Stimulated activated CD8-positive, alpha-beta memory T cell treated with anti-CD3 and anti-CD28 coated beads, Interleukin-7, amount 100 ng/mL, for 24 hours (primary cell): ENCODE results near the gene PORCN.
"Not testable (repeated sequence)": the region's sequence is repeated elsewhere in the genome, so short reads cannot be mapped to it uniquely, and the experiment has no call there.

Experiments used
- DNase-seq: peaks from one replicate; pipeline ENCODE4 v3.0.0-alpha.2; 2020; ENCODE audit warnings: low read depth

PORCN gene

DNA sequence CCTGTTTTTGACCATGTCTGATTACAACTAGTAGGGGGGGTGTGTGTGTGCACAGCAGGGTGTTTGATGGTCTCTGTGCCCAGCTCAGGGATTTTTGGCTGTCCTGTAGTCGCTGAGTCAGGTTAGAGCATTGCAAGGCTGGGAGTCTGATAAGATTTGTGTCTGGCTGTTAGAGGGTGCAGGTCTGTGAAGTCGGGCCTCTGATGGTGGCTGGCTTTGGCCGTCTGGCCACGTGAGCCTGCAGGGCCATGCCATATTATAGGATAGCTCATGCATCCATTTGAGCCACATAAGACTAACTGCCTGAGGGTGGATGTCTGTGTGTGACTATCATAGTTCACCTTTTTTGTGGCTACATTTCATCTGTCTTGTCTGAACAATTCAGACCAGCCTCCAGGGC, 4.9 kb downstream of the PORCN start:
- DNase-seq: no peak

DNA sequence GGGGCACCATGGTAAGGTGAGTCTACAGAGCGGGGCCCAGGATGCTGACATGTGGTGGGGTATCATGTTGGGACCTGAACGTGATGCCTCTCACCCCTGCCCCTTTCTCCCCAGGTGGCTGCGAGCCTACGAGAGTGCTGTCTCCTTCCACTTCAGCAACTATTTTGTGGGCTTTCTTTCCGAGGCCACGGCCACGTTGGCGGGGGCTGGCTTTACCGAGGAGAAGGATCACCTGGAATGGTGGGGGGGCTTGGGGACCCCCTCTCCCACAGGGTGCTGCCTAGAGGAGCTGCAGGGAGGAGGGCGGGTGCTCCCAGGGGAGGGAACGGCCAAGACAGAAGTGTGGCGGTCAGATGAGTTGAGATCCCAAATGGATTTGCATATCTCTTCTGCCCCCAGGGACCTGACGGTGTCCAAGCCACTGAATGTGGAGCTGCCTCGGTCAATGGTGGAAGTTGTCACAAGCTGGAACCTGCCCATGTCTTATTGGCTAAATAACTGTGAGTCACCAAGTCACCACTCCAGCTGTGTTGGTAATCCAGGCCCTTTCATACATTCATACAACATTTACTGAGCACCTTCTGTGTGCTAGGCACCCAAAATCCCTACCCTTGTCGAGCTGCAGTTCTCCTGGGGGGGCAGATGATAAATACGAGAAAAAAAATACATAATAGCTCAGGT, 5.5 kb downstream of the PORCN start:
- DNase-seq: no peak

DNA sequence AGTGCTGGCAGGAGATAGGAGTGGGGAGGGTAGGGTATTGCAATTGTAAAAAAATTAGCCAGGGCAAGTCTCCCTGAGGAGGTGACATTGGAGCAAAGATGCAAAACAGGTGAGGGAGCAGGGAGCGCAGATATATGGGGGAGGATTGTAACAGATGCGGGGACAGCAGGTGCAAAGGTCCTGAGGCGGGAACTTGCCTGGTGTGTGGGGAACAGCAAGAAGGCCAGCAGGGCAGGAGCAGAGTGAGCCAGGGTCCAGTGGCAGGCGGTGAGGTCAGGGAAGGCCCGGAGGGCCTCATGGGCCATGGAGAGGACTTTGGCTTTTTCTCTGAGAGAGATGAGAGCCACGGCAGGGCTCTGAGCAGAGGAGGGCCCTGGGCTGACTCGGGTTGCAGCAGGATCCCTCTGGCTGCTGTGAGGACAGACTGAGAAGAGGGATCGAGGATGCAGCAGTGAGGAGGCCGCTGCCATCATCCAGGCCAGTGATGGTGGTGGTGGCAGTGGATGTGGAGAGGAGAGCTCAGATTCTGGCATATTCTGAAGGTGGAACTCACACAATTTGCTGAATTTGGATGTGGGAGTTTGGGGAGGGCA, 6.2 kb downstream of the PORCN start:
- no peak for DNase-seq

DNA sequence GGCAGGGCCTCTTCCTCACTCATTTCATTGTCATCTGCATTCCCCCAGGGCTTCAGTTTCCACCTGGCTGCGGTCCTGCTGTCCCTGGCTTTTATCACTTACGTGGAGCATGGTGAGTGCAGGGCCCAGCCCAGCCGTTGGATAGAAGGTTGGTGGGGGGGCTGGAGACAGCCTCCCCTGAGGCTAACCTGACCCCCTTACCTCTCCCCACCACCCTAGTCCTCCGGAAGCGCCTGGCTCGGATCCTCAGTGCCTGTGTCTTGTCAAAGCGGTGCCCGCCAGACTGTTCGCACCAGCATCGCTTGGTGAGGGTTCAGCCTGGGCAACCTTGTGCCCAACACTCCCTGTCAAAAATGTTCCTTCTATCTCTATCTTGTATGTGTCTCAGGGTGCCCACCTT, 7.0 kb downstream of the PORCN start:
- no peak for DNase-seq

DNA sequence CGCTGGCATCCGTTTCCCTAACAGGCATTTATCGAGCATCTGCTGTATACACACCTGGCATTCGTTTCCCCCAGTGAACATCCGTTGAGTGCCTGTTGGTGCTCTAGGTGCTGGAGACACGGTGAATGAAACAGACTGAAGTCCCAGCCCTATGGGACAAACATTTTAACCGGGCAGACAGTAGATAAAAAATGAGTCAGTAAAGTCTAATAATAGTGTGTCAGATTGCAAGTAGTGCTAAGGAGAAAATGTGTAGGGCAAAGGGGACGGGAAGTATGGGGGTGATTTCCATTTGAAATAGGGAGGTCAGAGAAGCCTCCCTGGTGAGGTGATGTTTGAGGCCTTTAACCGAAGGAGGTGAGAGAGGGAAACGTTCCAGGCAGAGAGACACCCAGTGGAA, 7.5 kb downstream of the PORCN start:
- no peak for DNase-seq

DNA sequence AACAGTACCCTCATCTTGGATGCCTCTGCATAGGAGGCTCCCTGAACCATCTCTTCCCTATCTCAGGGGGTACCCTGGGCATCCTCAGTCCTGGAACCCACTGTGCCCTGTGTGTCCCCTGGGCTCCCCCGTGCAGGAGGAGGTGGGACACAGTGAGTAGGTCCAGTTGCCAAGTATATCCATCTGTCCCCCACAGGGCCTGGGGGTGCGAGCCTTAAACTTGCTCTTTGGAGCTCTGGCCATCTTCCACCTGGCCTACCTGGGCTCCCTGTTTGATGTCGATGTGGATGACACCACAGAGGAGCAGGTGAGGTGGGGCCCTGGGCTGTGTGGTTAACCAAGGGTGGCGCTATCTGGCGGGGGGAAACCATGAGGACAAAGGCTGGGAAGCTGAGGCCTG, 8.2 kb downstream of the PORCN start:
- no peak for DNase-seq

DNA sequence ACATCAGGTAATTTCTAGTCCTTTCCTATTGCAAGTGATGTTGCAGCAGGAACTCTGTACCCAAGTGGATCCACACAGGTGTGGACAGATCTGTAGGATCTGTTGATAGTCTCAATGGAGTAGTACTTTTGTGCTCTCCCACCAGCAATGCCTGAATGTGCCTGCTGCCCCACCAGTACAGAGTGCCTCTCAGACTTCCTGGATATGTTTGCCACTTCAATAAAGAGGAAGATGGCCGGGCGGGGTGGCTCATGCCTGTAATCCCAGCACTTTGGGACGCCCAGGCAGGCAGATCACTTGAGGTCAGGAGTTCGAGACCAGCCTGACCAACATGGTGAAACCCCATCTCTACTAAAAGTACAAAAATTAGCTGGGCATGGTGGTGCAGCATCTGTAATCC, 10.7 kb downstream of the PORCN start:
- not testable (repeated sequence) for DNase-seq

DNA sequence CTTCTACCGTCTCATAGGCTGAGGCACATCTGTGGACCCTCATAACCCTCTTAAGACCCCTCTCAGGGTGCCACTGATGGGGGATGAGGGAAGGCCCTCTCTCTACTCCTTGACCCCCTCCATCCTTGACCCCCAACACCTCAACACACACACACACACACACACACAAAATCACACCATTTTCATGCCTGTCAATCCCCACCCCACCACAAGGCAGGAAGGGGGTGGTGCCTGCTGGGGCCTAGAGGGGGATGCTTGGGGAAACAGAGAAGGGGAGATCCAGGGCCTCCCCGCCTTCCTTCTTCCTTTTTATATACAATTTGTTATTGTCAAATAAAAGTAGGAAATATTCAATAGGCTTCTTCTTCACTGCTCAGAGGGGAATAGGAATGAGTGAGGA, 11.7 kb downstream of the PORCN start:
- no peak for DNase-seq

DNA sequence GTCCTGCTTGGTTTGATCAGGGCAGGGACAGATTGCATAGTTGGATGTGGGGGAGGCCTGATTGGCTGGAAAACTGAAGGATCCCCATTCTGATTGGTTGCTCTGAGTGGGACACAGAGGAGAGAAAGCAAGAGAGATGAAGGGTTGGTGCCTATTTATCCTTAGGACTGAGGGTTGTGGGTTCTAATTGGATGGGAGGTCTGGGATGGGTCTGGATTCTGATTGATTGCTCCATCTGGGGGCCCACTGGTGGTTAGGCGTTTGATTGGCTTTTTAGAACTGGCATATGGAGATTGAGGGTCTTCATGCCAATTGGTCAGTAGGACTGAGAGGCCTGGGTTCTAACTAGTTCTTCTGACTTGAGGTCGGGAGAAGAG, 12.2 kb downstream of the PORCN start:
- no peak for DNase-seq

DNA sequence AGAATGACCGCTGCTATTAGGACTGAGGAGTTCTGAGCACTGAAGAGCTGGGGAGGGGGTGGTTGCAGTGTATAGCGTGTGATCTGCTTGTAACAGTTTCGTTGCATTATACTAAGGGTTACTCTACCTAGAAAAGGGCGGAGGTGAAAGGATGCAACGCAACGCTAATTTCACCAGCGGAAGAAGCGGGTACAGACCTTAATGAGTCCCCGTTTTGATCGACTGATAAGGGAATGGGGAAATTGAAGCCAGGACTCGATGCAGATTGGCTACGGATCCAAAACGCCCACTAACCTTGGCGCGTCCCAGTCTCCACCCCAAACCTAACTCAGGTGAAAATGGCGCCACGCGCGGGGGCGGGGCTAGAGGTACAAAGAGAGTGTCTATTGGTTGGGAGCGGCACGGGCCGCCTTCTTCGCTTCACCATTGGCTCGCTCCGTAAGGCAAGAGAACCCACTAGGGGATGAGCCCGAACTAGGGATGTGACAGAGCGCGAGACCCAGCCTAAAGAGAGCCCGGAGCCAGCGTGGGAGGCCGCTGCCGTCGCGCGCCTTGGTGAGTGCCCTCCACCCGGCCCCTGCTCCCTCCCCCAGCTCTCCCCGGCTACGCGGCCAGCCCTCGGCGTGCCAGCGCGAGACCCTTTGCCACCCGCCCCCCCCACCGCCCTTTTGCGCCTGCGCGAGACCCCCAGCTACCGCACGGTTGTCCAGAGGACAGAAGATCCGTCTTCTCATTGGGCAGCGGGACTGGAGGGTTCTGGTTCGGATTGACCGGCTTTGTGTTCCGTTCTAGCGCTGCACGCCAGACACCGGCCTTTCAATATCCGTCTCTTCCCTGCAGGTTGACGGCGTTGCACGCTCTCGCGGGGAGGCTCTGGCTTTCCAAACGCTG, 12.8 kb downstream of the PORCN start, which contains the start of gene EBP:
TSS of gene EBP (plus strand) at position 456 of the 891 bp plus-strand sequence. CDS start 1,964 bp downstream, outside the sequence.
- DNase-seq: peak; percentile 73

DNA sequence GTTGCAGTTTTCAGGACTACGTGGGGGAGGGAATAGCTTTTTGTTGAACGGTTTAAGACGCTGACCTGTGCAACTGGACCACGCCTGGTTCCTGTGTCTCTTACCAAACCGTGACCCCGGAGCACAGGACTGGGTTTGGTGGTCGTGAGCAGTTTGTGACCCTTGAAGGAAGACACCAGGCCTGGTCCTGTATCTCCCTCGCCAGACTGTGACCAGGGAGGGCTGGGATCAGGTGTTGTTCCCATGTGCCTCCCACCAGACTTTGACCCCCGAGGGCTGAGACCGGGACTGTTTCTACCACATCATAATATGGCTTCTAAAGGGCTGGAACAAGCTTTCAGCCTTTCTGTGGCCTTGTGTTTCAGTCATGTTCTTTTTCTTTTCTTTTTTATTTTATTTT, 13.5 kb downstream of the PORCN start:
- DNase-seq: no peak

DNA sequence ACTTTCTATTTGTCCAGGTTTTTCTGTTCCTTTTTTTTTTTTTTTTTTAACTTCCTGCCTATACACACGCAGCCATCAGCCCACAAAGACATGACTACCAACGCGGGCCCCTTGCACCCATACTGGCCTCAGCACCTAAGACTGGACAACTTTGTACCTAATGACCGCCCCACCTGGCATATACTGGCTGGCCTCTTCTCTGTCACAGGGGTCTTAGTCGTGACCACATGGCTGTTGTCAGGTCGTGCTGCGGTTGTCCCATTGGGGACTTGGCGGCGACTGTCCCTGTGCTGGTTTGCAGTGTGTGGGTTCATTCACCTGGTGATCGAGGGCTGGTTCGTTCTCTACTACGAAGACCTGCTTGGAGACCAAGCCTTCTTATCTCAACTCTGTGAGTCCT, 14.9 kb downstream of the PORCN start:
- no peak for DNase-seq

DNA sequence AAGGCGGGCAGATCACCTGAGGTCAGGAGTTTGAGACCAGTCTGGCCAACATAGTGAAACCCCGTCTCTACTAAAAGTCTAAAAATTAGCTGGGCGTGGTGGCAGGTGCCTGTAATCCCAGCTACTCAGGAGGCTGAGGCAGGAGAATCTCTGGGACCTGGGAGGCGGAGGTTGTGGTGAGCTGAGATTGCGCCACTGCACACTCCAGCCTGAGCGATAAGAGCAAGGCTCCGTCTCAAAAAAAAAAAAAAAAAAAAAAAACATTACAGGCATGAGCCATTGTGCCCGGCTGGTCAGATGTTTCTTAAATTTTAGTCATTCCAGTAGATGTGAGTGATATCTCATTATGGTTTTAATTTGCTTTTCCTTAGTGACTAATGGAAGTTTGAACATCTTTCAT, 17.1 kb downstream of the PORCN start:
- not testable (repeated sequence) for DNase-seq

DNA sequence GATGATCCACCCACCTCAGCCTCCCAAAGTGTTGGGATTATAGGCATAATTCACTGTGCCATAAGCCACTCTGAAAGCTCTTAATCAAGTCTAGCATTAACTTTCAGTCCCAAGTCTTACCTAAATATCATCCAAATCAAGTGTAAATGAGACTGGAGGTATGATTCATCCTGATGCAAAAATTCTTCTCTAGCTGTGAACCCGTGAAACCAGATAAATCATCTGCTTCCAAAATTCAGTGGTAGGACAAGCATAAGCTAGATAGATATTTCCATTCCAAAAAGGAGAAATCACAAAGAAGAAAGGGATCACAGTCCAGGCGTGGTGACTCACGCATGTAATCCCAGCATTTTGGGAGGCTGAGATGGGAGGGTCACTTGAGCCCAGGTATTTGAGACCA, 21.9 kb downstream of the PORCN start:
- no peak for DNase-seq

DNA sequence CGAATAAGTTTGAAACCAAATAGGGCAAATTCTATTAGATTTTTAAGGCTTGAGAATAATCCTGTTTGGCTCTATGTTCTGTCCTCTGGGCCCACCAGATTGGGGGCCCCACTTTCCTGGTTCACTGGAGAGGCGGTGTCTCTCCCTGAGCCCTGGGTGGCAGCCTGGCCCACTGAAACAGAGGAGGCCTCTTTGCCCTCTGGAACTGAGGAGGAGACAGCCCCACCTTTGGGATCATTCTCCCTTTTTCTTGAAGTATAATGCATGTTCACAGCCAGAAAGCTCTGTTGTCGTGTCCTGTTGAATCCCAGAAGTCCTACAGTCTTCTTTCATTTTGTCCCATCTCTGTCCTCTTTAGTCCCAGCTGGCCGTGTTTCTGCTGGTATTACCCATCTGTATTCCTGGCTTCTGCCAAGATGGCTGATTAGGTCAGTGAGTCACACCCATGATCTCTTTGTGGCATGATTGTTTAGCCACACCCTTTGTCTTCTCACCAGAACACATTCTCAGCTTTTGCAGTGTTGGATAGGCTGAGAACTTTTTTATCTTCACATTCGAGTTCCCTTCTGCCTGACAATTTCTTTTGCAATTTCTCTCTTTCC, 22.7 kb downstream of the PORCN start:
- DNase-seq: no peak

DNA sequence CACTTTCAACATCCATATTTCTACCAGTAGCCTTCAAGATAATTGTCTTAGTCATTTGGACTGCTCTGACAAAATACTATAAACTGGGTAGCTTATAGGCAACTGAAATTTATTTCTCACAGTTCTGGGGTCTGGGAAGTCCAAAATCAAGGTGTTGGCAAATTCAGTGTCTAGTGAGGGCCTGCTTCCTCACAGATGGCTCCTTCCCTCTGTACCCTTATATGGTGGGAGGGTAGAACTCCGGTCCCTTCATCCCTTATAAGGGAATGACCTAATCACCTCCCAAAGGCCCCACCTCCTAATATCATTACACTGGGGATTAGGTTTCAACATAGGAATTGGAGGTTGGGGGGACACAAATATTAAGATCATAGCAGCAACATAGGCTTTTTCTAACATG, 23.4 kb downstream of the PORCN start:
- no peak for DNase-seq

DNA sequence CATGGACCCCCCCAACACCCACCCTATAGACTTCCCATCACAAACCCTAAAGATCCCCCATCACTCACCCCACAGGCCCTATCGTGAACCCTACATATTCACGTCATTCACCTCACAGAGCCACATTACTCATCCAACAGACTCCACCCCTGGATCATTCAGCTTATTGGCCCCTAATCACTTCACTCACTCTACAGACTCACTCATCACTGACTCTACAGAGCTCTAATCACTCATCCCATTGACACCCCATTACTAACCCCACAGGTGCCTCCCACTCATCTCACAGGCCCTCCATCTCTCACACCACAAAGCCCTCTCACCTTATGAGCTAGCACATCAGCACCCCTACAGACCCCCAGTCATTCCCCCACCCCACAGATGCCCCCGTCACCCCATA, 24.4 kb downstream of the PORCN start:
- no peak for DNase-seq

DNA sequence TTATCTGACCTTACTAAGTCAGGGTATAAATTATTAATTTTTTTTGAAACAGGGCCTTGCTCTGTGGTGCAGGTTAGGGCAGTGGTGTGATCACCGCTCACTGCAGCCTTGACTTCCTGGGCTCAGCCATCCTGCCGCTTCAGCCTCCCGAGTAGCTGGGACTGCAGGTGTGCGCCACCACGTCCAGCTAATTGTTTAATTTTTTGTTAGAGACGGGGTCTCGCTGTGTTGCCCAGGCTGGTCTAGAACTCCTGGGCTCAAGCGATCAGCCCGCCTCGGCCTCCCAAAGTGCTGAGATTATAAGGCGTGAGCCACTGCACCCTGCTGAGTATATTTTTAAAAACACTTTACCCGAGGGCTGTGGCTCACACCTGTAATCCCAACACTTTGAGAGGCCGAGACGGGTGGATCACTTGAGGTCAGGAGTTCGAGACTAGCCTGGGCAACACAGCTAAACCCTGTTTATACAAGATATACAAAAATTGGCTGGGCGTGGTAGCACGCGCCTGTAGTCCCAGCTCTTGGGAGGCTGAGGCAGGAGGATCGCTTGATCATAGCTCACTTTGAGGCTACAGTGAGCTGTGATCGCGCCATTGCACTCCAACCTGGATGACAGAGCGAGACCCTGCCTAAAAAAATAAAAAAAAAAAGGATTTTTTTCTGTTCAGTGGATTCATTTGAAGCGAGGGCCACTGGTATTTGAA, 30.0 kb downstream of the PORCN start:
- no peak for DNase-seq

DNA sequence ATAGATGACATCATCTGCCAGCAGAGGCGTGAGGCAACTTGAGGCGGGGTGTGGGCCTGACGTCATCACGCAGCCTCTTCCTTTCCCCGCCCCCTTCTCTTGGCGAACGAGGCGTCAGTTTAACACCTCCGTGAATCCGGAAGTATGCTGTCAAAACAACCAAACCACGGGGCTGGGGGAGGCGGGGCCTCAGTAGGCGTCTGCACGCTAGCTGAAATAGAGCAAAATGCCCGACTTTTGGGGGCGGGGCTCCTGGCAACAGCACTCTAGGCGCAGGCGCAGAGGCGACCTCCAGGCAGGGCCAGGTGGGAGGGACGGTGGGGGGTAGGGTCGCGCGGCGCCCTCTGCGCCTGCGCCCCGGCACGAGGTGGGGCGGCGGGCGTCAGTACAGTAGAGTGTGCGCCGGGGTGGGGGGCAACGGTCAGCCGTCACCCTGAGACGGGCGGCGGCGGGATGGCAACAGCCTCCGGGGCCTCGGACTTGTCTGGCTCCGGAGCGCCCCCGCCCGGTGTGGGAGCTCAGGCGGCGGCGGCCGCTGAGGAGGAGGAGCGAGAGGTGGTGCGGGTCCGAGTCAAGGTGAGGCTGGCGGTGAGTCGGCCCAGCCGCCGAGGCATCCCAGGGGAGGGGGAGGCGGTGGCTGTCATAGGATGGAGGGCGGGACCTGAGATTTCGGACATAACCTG, 30.7 kb downstream of the PORCN start, which contains the start of gene TBC1D25:
TSS of gene TBC1D25 (plus strand) at position 370 of the 683 bp plus-strand sequence. CDS start at position 454, 84 bp downstream.
- peak; percentile 88 for DNase-seq

DNA sequence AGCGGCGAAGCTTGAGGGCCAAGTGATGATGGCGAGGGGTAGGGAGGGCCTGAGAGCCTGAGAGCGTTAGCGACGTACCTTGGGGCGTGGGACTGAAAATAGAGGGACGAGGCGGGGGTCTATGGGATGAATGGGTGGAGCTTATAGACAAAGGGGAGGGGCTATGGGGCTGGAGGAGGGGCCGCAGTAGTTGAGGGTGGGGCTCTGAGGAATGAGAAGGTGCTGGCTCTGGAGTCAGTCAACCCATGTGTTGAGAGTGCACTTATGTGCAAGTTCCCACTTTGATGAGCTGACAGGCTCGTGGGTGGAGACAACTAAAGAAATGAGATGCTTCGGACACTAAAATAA, 31.2 kb downstream of the PORCN start:
- no peak for DNase-seq

DNA sequence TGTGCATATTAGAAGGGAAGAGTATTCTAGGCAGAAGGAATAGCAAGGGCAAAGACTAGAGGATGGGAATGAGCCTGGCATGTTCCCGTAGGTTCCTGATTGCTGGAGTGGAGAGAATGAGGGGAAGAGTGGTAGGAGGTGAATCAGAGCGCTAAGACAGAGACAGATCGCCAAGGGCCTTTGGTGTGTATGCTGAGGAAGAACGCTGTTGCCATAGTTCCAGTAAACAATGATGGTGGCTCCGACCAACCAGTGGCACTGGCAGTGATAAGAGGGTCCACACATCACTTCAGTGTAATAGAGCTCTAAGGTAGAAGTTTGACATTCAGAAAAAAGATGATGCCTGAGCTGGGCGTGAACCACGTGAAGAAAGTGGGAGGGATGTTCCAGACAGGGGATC, 31.7 kb downstream of the PORCN start:
- no peak for DNase-seq
